ENCODE measurements around the gene COX14.

COX14 gene

DNA sequence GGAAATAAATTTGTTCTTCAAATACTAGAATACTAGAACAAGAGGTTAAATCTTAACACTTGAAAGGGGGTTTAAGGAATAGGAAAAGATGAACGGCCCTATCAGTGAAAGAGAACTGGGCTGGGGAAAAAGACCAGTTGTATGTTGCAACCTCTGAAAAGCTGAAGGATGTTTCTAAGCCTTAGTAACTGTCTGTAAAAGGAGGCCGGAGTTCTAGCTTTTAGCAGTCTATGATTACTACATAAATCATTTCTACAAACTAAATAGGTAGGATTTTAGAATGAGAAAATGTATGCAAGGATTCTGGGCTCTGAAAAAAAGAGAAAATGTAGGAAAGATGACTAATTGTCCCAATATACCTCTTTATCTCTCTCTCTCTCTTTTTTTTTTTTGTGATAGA lies 50.2 kb downstream of the COX14 start:
- DNase-seq, result no peak

DNA sequence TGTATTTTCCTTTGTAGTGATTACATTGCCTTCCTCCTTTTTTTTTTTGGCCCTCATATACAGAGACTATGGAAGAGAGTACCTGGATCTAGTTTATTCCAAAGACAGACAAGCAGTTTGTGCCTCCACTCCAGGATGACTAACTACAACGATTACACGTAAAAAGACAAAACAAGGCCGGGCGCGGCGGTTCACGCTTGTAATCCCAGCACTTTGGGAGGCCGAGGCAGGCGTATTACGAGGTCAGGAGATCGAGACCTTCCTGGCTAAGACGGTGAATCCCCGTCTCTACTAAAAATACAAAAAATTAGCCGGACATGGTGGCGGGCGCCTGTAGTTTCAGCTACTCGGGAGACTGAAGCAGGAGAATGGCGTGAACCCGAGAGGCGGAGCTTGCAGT lies 52.9 kb downstream of the COX14 start:
- no peak for DNase-seq

DNA sequence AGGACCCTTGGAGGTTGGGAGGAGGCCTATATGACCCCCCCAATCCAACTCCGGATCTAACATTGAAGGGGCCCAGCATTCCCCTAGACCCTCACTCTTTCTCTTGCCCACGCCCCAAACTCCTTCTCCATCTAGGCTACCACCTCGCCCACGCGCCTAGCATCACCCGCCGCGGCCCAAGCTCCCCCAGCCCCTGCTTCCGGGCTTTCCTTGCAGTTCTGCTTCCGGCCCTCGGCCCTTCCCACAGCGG lies 54.7 kb downstream of the COX14 start:
- no peak for DNase-seq

DNA sequence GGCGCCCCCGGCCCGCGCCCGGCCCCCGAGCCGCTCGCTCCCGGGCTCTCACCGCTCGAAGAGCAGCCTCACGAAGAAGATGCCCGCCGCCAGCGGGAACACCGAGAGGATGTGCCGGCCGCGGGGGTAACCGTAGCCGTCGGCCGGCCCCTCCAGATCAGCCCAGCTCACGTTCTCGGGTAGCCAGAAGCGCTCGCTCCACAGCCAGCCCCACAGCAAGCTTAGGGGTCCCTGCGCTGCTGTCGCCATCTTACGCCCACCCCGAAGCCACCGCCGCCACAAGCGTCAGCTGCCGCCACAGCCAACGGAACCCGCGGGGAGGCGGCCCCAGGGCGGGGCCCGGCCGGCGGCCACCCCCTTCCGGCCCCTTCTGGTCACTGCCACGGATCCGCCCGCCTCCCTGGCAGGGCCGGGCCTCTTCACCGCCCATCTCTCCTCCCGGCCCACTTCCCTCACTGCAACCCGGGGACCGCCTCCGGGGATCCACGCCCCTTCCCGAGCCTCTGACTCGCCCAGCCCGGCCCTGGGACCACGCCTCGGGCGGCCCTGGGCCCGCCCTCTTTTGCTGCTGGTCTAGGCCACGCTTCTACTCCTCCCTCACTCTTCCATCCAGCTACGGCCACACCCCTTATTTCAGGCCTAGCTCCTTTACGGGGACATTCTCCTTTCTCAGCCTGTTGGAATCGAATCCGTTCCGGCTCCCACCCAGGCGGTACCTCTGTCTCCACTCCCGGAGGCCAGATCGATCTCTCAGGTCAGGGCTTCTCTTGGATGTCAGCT lies 55.2 kb downstream of the COX14 start, which contains the start of gene CERS5:
CERS5 (minus strand) TSS at position 321 of the 780 bp plus-strand sequence; CDS start at position 249, 72 bp downstream.
- peak; percentile 94 to 95 for DNase-seq
